ENCODE measurements around the gene SLC17A9. TPM values are rescaled to one million over a fixed set of nuclear protein-coding genes. Genes with fewer than 3 reads are reported as not detected.
"Not testable (repeated sequence)": the region's sequence is repeated elsewhere in the genome, so short reads cannot be mapped to it uniquely, and the experiment has no call there.

SLC17A9 gene
- total and polyA plus RNA-seq, 4 donors: 5.3 to 54.5 (median 18.2) TPM

DNA sequence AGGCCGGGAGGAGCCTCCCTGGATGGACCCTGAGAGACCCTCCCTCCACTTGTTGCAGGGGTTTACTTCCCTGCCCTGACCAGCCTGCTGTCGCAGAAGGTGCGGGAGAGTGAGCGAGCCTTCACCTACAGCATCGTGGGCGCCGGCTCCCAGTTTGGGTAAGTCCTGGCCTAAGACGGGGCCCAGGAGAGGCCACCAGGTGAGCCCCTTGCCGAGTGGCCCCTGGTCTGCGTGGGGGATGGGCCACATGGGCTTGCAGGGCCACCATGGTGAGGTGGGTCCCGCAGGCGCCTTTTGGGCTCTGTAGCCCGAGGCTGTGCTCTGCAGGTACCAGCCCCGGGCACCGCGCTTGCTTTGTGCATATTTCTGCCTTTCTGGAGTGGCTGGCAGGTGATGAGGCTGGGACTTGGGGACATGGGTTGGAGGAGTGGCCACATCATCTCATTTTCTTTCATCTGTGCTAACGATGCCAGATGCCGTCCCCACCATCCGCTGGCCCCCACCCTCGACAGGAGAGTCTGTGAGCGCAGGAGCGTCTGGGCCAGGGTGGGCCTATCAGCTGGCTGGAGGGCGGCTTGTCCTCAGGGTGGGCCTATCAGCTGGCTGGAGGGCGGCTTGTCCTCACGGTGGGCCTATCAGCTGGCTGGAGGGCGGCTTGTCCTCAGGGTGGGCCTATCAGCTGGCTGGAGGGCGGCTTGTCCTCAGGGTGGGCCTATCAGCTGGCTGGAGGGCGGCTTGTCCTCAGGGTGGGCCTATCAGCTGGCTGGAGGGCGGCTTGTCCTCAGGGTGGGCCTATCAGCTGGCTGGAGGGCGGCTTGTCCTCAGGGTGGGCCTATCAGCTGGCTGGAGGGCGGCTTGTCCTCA, 8.2 kb downstream of the SLC17A9 start:
- intact Hi-C loops (cut with DNase I); H3K27me3 ChIP-seq (ENCODE audit: control insufficient read depth in 1 of 2, insufficient read depth in 2 of 2, low read length in 1 of 2); H3K4me3 ChIP-seq (ENCODE audit: low read length in 2 of 2); H3K4me1 ChIP-seq (ENCODE audit: control insufficient read depth in 1 of 2, insufficient read depth in 2 of 2, low read length in 2 of 2); H3K27ac ChIP-seq (ENCODE audit: low read depth in 1 of 2, low read length in 2 of 2); DNase-seq; ATAC-seq (ENCODE audit: low FRiP score); H3K36me3 ChIP-seq (ENCODE audit: control insufficient read depth in 1 of 2, insufficient read depth in 2 of 2, low read length in 1 of 2); H3K9me3 ChIP-seq (ENCODE audit: control insufficient read depth, low read length): not testable (repeated sequence)
- WGBS, 2 donors: 93 to 94% methylated on average over 23 to 27 of the region's 31 CpGs

DNA sequence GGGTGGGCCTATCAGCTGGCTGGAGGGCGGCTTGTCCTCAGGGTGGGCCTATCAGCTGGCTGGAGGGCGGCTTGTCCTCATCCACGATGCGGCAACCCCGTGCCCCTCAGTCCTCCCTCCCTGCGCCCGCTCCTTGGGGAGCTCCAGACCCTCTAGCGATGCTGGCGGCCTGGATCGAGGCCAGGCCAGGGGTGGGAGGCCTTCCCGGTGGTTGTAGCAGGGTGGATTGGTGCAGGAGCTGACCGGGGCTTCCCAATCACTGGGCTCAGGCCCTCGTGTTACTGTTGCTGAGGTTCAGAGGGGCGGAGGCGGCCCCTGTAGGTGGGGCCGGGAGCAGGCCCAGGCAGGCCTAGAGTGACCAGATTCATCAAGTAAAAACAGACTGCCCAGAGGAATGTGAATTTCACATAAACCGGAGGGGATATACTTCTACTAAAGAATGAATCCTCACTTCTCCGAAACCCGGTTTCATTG, 8.8 kb downstream of the SLC17A9 start:
- Histone ChIP-seq H3K9me3 (ENCODE audit: control insufficient read depth, low read length) (no peaks in the 10 kb centered on the region), H3K27ac (ENCODE audit: low read depth in 1 of 2, low read length in 2 of 2) (no peak overlapping the region), H3K4me3 (ENCODE audit: low read length in 2 of 2) (no peak overlapping the region), H3K27me3 (ENCODE audit: control insufficient read depth in 1 of 2, insufficient read depth in 2 of 2, low read length in 1 of 2) (no peaks in the 10 kb centered on the region), H3K4me1 (ENCODE audit: control insufficient read depth in 1 of 2, insufficient read depth in 2 of 2, low read length in 2 of 2) (no peaks in the 10 kb centered on the region), H3K36me3 (ENCODE audit: control insufficient read depth in 1 of 2, insufficient read depth in 2 of 2, low read length in 1 of 2) (peaks cover 0 to 2% of the 10 kb centered on the region in 2 donors)
- intact Hi-C loops (cut with DNase I): no loop called here
- DNase-seq (no peak), ATAC-seq (ENCODE audit: low FRiP score) (no peak)
- WGBS, 2 donors: 78 to 83% methylated on average over 19 of the region's 19 CpGs

DNA sequence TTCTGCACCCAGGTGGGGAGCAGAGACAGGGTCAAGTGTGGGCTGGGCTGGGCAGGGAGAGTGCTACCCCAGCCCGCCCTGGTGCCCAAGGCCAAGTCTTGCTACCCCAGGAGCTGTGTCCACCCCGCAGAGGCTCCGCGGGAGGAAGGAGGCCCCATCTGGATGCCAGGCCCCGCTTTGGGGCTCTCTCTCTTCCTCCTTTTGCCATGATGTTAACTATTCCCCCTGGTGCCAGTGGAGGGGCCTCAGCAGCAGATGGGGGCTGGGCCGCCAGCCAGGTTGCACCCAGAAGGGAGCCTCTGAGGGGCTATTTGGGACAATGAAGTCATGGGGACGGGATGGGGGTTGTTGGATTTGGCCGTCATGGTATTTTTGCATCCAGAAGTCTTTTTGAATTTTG, 9.3 kb downstream of the SLC17A9 start:
- Histone ChIP-seq H3K9me3 (ENCODE audit: control insufficient read depth, low read length) (no peaks in the 10 kb centered on the region), H3K27ac (ENCODE audit: low read depth in 1 of 2, low read length in 2 of 2) (no peak overlapping the region), H3K4me1 (ENCODE audit: control insufficient read depth in 1 of 2, insufficient read depth in 2 of 2, low read length in 2 of 2) (no peaks in the 10 kb centered on the region), H3K36me3 (ENCODE audit: control insufficient read depth in 1 of 2, insufficient read depth in 2 of 2, low read length in 1 of 2) (peaks cover 0 to 2% of the 10 kb centered on the region in 2 donors), H3K4me3 (ENCODE audit: low read length in 2 of 2) (no peak overlapping the region), H3K27me3 (ENCODE audit: control insufficient read depth in 1 of 2, insufficient read depth in 2 of 2, low read length in 1 of 2) (no peaks in the 10 kb centered on the region)
- DNase-seq (no peak), ATAC-seq (ENCODE audit: low FRiP score) (no peak)
- intact Hi-C loops (cut with DNase I): no loop called here
- WGBS, 2 donors: 93 to 95% methylated on average over 8 of the region's 8 CpGs

DNA sequence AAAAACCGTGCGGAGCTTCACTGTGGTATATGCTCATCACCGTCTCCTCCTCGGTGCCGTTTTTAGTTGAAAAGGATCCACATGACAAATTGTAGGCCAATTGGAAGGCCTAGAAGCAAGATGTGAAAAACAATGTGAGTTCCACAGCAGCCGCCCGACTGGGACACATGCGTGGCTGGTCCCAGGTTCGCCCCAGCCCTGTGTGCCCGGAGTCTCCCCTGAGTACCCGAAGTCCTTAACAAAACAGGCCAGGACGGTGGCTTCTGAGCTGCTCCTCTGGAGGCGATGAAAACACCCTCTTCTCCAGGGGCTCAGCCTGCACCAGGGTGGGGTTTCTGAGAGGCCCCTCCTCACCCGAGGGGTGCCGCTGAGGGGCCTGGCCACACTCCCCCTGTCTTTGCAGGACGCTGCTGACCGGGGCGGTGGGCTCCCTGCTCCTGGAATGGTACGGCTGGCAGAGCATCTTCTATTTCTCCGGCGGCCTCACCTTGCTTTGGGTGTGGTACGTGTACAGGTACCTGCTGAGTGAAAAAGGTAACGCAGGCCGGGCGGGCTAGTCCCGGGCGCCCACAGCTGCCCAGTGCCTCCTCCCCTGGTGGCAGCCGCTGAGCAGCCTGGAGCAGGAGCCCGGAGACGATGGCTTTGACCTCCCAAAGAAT, 9.8 kb downstream of the SLC17A9 start:
- Histone ChIP-seq H3K27me3 (ENCODE audit: control insufficient read depth in 1 of 2, insufficient read depth in 2 of 2, low read length in 1 of 2) (no peaks in the 10 kb centered on the region), H3K4me1 (ENCODE audit: control insufficient read depth in 1 of 2, insufficient read depth in 2 of 2, low read length in 2 of 2) (no peaks in the 10 kb centered on the region), H3K9me3 (ENCODE audit: control insufficient read depth, low read length) (no peaks in the 10 kb centered on the region), H3K36me3 (ENCODE audit: control insufficient read depth in 1 of 2, insufficient read depth in 2 of 2, low read length in 1 of 2) (peaks cover 0 to 2% of the 10 kb centered on the region in 2 donors), H3K4me3 (ENCODE audit: low read length in 2 of 2) (no peak overlapping the region), H3K27ac (ENCODE audit: low read depth in 1 of 2, low read length in 2 of 2) (no peak overlapping the region)
- DNase-seq (no peak), ATAC-seq (ENCODE audit: low FRiP score) (no peak)
- intact Hi-C loops (cut with DNase I): no loop called here
- 94% methylated on average over 29 to 30 of the region's 30 CpGs for WGBS, 2 donors

DNA sequence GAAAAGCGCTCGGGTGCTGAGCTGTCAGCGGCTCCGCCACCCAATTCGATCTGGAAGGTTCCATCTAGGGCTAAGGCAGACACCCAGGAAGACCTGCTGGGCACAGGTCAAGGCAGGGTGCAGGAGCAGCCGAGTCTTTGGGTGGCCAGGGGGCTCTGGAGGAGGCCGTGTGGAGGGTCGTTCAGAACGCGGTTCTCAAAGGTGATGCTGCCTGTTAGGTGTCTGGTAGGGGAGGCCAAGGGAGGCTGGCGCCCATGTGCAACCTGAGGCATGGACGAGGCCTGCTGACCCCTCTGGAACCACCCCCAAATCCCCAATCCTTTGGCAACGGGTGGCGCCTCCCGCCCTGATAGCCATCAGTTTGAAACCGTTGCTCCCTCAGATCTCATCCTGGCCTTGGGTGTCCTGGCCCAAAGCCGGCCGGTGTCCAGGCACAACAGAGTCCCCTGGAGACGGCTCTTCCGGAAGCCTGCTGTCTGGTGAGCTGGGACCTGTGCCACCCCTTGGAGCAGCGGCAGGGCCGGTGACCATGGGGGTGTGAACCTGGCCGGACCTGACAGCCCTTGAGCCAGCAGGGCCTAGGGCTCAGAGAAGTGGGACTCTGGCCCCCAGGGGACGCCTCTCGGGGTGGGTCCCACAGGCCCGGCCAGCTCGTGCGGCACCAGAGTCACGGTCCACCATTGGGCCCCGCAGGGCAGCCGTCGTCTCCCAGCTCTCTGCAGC, 10.5 kb downstream of the SLC17A9 start:
- Histone ChIP-seq H3K4me3 (ENCODE audit: low read length in 2 of 2) (no peak overlapping the region), H3K36me3 (ENCODE audit: control insufficient read depth in 1 of 2, insufficient read depth in 2 of 2, low read length in 1 of 2) (peaks cover 0 to 2% of the 10 kb centered on the region in 2 donors), H3K27ac (ENCODE audit: low read depth in 1 of 2, low read length in 2 of 2) (no peak overlapping the region), H3K4me1 (ENCODE audit: control insufficient read depth in 1 of 2, insufficient read depth in 2 of 2, low read length in 2 of 2) (no peaks in the 10 kb centered on the region), H3K27me3 (ENCODE audit: control insufficient read depth in 1 of 2, insufficient read depth in 2 of 2, low read length in 1 of 2) (no peaks in the 10 kb centered on the region), H3K9me3 (ENCODE audit: control insufficient read depth, low read length) (no peaks in the 10 kb centered on the region)
- no peak for ATAC-seq (ENCODE audit: low FRiP score)
- intact Hi-C loops (cut with DNase I): no loop called here
- 91 to 93% methylated on average over 32 of the region's 32 CpGs for WGBS, 2 donors
- DNase-seq: no peak

DNA sequence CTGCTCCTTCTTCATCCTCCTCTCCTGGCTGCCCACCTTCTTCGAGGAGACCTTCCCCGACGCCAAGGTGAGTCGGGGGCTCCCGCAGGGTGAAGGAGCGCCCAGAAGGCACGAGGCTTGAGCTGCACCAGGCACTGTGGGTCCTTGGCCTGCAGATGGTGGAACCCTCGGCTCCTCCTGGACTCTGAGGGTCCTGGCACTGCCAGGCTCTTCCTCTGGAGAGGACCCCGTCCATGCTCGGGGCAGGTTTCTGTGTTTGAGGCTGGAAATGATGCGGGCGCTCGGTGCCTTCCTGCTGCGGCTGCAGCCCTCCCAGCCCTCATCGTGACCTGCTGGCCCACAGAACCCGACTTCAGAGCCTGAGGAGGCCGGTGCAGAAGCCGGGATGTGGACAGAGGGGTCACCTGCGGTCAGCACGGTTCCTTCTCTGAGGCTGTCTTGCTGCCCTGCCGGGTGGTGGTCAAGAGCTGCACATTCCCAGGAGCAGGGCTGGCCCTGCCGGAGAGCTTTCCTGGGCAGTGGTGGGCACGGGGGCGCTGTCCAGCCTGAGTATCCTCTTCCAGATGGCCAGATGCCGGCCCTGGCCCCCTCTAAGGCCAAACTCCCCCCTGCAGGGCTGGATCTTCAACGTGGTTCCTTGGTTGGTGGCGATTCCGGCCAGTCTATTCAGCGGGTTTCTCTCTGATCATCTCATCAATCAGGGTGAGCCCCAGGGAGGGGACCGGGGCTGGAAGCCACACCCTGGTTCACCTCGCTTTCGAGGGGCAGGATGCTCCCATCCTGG, 11.3 kb downstream of the SLC17A9 start:
- Histone ChIP-seq H3K4me3 (ENCODE audit: low read length in 2 of 2) (no peak overlapping the region), H3K27ac (ENCODE audit: low read depth in 1 of 2, low read length in 2 of 2) (no peak overlapping the region), H3K27me3 (ENCODE audit: control insufficient read depth in 1 of 2, insufficient read depth in 2 of 2, low read length in 1 of 2) (no peaks in the 10 kb centered on the region), H3K9me3 (ENCODE audit: control insufficient read depth, low read length) (no peaks in the 10 kb centered on the region), H3K36me3 (ENCODE audit: control insufficient read depth in 1 of 2, insufficient read depth in 2 of 2, low read length in 1 of 2) (peaks cover 0 to 2% of the 10 kb centered on the region in 2 donors), H3K4me1 (ENCODE audit: control insufficient read depth in 1 of 2, insufficient read depth in 2 of 2, low read length in 2 of 2) (no peaks in the 10 kb centered on the region)
- DNase-seq: no peak
- 86 to 93% methylated on average over 32 of the region's 32 CpGs for WGBS, 2 donors
- ATAC-seq (ENCODE audit: low FRiP score): no peak
- intact Hi-C loops (cut with DNase I): no loop called here

DNA sequence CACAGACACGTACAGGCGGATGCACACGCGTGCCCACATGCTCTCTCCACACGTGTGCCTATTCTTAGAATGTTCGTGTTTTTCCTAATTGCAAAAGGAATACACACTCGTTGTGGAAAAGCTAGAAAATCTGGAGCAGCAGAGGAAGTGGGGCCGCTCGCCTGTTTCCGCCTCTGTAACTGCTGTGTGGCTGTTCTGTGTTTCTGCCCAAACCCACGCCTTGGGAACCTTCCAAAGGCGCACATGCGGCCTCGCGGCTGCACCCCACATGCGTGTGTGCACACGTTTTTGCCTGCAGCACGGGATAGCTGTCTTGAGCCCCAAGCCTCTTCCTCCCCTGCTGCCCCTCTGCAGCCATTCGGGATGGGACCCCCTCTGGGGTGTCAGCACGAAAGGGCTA, 12.2 kb downstream of the SLC17A9 start:
- Histone ChIP-seq H3K36me3 (ENCODE audit: control insufficient read depth in 1 of 2, insufficient read depth in 2 of 2, low read length in 1 of 2) (peaks cover 0 to 2% of the 10 kb centered on the region in 2 donors), H3K4me3 (ENCODE audit: low read length in 2 of 2) (no peak overlapping the region), H3K4me1 (ENCODE audit: control insufficient read depth in 1 of 2, insufficient read depth in 2 of 2, low read length in 2 of 2) (no peaks in the 10 kb centered on the region), H3K9me3 (ENCODE audit: control insufficient read depth, low read length) (no peaks in the 10 kb centered on the region), H3K27ac (ENCODE audit: low read depth in 1 of 2, low read length in 2 of 2) (no peak overlapping the region), H3K27me3 (ENCODE audit: control insufficient read depth in 1 of 2, insufficient read depth in 2 of 2, low read length in 1 of 2) (no peaks in the 10 kb centered on the region)
- 87 to 92% methylated on average over 20 of the region's 20 CpGs for WGBS, 2 donors
- ATAC-seq (ENCODE audit: low FRiP score) (no peak), DNase-seq (no peak)
- intact Hi-C loops (cut with DNase I): no loop called here

DNA sequence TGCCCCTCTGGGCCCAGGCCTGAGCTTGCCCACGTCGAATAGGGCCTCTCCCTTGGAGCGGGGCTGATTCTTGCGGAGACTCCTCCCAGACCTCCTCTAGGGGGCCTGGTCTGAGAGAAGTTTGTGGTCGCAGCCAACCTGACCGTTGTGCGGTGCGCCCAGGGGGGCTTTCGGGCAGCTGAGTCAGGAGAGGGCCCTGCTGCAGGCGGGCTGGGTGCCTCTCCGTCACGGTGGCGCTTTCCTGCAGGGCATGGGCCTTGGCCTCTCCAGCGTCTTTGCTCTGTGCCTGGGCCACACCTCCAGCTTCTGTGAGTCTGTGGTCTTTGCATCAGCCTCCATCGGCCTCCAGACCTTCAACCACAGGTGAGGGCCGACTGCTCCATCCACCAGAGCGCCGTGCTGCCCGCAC, 12.9 kb downstream of the SLC17A9 start:
- no peaks in the 10 kb centered on the region for H3K27me3 ChIP-seq (ENCODE audit: control insufficient read depth in 1 of 2, insufficient read depth in 2 of 2, low read length in 1 of 2)
- no peak overlapping the region for H3K27ac ChIP-seq (ENCODE audit: low read depth in 1 of 2, low read length in 2 of 2)
- WGBS, 2 donors: 83 to 87% methylated on average over 19 of the region's 19 CpGs
- no peak overlapping the region for H3K4me3 ChIP-seq (ENCODE audit: low read length in 2 of 2)
- ATAC-seq (ENCODE audit: low FRiP score) (no peak), DNase-seq (no peak)
- no peaks in the 10 kb centered on the region for H3K4me1 ChIP-seq (ENCODE audit: control insufficient read depth in 1 of 2, insufficient read depth in 2 of 2, low read length in 2 of 2)
- peaks cover 0 to 2% of the 10 kb centered on the region in 2 donors for H3K36me3 ChIP-seq (ENCODE audit: control insufficient read depth in 1 of 2, insufficient read depth in 2 of 2, low read length in 1 of 2)
- intact Hi-C loops (cut with DNase I): no loop called here
- no peaks in the 10 kb centered on the region for H3K9me3 ChIP-seq (ENCODE audit: control insufficient read depth, low read length)

Measured in aorta (tissue), 5 donors.